ELR (cell line): ENCODE measurements around the gene GPR176.

Experiments
- DNase-seq: peaks from one replicate; pipeline ENCODE4 v3.0.0-alpha.2; 2015; ENCODE audit warnings: low read depth

GPR176 gene

DNA sequence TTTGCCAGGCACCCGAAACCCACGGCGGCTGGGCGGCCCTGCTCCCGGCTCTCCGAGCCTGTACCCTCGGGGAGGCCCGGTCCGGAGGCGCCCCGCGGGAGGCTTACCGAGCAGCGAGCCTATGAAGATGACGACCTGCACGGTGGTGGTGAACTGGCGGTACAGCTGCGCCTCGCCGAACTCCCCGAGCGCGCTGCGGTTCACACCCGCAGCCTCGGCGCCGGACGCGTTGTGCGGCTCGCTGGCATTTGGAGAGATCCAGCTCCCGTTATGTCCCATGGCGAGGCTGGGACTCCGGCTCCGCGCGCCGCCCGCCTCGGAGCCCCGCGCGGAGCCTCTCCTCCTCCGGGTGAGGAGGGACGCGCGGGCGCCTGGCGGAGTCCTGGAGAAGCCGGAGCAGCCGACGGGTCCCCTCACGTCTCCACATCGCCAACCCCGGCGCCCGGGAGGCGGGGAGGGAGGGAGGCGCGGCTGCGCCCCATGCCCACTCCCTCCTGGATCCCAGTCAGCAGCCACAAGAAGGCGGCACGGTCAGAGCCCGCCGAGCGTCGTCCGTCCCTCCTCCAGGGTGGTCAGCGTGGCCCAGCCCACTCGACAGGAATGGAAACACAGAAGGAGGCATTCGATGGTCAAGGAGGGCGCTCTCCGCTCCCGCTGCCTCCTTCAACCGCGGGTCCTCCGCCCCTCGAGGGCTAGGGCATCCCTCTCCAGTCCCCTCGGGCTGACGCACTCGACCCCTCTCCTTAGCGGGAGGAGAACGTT, at the start of gene GPR176:
Gene GPR176, minus strand, starts transcription at position 519 of the 762 bp plus-strand sequence. Its CDS starts 240 bp downstream, at position 279.
- DNase-seq, result peak; percentile 91

DNA sequence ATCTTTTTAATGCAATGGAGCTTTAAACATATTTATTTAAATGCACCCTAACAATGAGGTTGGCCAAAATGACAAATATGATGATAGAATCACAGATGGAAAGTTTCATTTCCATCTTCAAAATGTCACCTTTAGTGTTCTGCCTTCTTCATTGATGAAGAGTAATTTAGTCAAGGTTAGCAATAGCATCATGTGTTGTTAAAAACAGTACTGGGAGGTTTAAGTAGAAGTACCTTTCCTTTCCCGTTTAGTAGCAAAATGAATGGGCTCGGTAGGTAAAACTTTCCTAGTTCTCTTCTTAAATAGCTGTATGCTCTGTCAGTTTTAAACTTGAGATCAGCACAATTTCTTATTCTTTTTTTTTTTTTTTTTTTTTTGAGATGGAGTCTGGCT, 48.9 kb upstream of the GPR176 start:
- DNase-seq, result no peak

GRCh38 chr15:39968273-39969001, 48.4 kb upstream of the GPR176 start:
- DNase-seq, result no peak

DNA sequence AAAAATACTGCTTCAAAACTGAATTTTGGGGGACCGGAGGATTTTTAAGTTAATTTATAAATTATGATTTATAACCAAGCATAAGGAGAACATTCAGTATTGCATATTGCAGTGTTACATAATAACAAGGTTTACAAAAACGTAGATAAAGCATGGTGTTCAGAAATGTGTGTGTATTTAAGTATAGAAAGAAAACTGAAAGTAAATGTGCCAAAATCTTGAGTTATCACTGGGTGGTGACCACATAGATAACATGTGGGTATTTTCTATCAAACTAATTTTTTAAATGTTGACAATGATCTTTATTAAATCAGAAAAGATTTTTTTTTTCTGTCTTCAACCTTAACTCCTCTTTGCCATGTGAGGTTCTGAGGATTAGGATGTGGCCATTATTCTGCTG, 46.5 kb upstream of the GPR176 start:
- DNase-seq, result no peak

DNA sequence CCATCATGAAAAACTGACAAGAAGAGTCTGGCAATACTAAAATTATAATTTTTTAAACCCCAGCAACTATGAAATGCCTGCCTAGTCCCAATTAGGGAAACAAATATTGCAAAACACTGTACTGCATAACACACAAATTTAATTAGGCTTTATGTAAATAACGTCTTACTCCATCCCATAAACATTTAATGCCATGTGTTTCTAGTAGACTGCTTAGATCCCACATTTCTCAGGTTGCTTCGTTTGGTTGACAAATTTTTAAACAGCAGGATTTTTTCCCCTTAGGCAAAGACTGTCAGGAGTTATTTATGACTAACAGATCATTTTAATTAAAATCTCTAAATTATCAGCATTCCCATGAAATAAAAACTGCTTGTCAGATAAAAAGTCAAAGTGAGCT, 43.7 kb upstream of the GPR176 start:
- no peak for DNase-seq

DNA sequence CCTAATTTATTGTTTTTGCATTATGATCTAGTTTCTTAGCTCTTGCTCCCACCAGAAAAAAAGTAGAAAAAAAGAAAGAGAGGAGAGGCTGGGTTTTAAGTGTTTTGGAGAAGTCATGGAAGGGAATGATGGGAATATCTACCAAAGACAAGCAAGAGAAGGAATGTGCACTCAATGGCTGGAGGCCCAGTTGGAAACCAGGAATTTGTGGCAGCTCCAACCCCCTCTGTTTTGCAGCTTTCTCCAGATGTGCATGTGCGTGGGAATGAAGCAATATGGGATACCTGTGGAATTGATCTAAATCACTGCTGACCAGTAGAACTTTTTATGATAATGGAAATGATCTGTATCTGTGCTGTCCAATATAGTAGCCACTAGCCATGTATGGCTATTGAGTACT, 41.0 kb upstream of the GPR176 start:
- no peak for DNase-seq

DNA sequence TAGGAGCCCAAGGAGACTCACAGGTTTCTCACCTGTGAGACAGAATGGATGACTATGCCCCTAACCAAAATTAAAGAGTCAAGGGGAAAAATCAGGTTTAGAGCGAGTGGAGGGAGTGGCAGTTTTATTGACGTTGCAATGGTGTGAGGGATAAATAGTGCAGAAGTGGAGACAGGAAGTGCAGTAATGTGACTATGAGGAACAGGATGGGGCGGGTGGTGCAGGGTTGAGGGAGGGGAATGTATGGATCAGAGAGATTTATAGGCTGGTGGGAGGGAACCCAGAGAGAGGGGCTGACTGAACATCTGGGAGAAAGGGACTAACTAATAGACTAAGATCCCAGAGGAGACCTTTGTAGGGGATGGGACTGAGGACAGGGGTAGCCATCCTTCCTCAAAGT, 40.3 kb upstream of the GPR176 start:
- no peak for DNase-seq

DNA sequence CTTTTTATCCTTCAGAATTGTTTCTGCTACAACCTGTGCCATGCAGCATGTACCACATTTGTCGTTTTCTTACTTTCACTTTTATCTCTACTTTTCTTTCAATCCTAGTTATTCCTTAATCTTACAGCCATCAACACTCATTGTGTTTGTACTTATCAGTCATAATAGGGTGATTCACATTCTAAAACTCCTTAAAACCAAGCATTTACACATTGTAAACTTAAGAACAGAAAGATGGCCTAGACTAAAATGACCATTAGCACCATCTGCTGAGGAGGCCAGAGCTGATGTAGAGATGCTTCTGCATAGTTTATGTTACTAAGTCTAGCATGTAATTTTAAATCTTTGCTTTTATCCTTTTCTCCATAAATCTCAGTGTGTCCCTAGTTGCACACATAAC, 39.3 kb upstream of the GPR176 start:
- no peak for DNase-seq

DNA sequence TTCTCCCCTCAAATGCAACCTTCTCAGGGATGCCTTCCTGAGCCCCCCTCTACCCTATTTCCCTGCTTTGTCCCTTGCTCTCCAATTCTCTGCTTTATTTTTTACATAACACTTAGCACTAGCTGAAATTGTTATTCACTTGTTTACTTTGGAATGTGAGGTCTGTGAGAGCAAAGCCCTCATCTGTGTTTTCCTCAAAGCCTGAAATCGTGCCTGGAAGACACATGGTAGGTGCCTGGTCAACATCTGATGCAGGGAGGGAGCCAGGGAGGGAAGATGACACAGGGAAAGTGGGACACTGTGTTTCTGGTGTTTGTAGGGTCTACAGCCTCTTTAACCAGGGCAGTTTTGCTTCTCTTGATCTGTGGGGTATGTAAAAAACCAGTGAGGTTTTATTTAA, 37.4 kb upstream of the GPR176 start:
- no peak for DNase-seq

- DNase-seq, result no peak
These were observed 33.5 kb upstream of the GPR176 start for GRCh38 chr15:39953521-39953920.

GRCh38 chr15:39951561-39951960, 31.5 kb upstream of the GPR176 start:
- DNase-seq, result no peak

- DNase-seq, result no peak
These were observed 28.8 kb upstream of the GPR176 start for GRCh38 chr15:39948817-39949216.

- no peak for DNase-seq
These were observed 27.5 kb upstream of the GPR176 start for GRCh38 chr15:39947401-39948197.

DNA sequence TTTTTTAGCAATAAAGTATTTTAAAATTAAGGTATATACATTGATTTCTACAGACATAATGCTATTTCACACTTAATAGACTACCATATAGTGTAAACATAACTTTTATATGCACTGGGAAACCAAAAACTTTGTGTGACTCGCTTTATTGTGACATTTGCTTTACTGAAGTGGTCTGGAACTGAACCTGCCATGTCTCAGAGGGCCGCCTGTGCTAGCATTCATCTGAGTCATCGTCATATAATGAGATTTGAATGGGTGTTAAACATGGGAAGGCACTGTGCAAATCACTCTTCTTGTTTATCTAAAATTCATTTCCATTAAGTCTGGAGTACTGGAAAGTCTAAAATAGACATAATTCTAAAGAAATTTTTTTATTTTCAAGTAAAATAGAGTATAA, 26.8 kb upstream of the GPR176 start:
- peak; percentile 66 for DNase-seq

- DNase-seq, result no peak
These were observed 24.7 kb upstream of the GPR176 start for GRCh38 chr15:39944726-39945125.

- DNase-seq, result no peak
These were observed 22.7 kb upstream of the GPR176 start for GRCh38 chr15:39942753-39943150.

- peak; percentile 76 for DNase-seq
These were observed 22.2 kb upstream of the GPR176 start for GRCh38 chr15:39942101-39942752.

DNA sequence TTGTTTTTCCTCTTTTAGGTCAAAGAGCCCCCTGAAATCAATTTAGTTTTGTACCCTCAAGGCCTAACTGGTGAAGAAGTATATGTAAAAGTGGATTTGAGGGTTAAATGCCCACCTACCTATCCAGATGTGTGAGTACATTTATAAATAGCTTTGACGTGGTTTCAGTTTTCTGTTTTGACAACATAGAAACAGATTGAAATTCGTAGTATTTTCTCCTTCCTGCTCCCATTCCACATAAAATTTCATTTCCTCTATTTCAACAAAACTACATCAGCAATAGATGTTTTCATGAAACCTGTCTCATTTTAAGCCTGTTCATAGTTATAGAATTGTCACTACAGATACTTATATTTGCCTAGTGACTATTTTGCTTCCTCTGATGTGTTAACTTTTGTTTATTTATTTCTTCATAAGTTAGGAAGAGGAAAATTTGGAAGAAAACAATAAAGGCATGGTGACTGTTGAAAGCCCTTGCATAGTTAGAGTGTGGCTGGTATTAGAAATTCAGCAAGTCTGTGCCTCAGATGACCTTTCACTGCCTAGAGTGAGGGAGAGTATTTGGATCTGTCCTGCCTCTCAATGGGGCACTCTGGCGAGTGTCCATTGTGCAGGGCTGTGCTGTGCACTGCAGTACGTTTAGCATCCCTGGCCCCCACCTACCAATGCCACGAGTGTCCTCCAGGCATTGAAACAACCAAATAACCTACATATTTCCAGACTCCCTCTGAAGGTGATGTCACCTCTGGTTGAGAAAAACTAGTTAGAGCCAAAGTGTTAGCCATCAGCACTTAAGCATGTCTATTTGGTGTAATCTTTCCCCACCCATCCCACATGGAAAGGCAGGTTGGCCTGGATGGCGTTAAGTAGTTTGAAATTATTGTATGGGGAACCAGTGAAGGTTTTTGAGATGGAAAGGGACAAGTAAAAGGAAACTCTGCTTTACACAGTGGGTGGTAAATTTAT, 19.7 kb upstream of the GPR176 start:
- DNase-seq, result no peak

- DNase-seq, result no peak
These were observed 17.6 kb upstream of the GPR176 start for GRCh38 chr15:39937696-39938095.

- no peak for DNase-seq
These were observed 16.6 kb upstream of the GPR176 start for GRCh38 chr15:39936681-39937080.

DNA sequence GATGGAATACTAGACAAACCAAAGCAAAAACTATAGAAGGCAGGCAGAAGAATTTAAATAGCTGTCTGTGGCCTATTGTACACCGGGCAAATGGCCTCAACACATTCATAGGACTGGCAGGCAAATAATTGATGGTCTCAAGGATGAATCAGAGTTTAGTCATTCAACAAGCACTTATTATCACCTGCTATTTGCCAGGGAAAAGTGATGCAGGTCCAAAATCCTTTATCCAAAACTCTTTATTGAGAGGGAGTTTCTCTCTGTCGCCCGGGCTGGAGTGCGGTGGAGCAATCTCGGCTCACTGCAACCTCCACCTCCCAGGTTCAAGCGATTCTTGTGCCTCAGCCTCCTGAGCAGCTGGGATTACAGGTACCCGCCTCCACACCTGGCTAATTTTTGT, 16.1 kb upstream of the GPR176 start:
- peak; percentile 85 for DNase-seq
